Measurements from ENCODE around the gene NALF2. TPM values are rescaled to one million over a fixed set of nuclear protein-coding genes. Genes with fewer than 3 reads are reported as not detected.
A peak's percentile ranks its signal among the peaks of the same experiment; 100 is the strongest.

NALF2 gene
- total RNA-seq, 1 donor from 2014 or later: not detected

GRCh38 chrX:69538321-69538876 lies 34.3 kb downstream of the NALF2 start:
- peaks cover 5% of the 10 kb centered on the region for H3K9me3 Mint-ChIP-seq (ENCODE audit: low read depth)
- H3K27ac Mint-ChIP-seq (ENCODE audit: unreplicated experiment): no peak overlapping the region
- peak overlapping the region; percentile 67 for H3K4me3 Mint-ChIP-seq (ENCODE audit: unreplicated experiment)
- H3K36me3 Mint-ChIP-seq (ENCODE audit: low read depth): no peaks in the 10 kb centered on the region
- TF ChIP-seq, protein P1, sequence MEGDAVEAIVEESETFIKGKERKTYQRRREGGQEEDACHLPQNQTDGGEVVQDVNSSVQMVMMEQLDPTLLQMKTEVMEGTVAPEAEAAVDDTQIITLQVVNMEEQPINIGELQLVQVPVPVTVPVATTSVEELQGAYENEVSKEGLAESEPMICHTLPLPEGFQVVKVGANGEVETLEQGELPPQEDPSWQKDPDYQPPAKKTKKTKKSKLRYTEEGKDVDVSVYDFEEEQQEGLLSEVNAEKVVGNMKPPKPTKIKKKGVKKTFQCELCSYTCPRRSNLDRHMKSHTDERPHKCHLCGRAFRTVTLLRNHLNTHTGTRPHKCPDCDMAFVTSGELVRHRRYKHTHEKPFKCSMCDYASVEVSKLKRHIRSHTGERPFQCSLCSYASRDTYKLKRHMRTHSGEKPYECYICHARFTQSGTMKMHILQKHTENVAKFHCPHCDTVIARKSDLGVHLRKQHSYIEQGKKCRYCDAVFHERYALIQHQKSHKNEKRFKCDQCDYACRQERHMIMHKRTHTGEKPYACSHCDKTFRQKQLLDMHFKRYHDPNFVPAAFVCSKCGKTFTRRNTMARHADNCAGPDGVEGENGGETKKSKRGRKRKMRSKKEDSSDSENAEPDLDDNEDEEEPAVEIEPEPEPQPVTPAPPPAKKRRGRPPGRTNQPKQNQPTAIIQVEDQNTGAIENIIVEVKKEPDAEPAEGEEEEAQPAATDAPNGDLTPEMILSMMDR (IDR thresholded peaks at IDR 0.05): peak; percentile 86
- no peaks in the 10 kb centered on the region for H3K27me3 Mint-ChIP-seq (ENCODE audit: low read depth)
- peaks cover 3% of the 10 kb centered on the region for H3K4me1 Mint-ChIP-seq (ENCODE audit: low read depth)
- no peak for DNase-seq (ENCODE audit: low spot score)

- peaks cover 5% of the 10 kb centered on the region for H3K9me3 Mint-ChIP-seq (ENCODE audit: low read depth)
- no peak overlapping the region for H3K27ac Mint-ChIP-seq (ENCODE audit: unreplicated experiment)
- H3K27me3 Mint-ChIP-seq (ENCODE audit: low read depth): no peaks in the 10 kb centered on the region
- H3K36me3 Mint-ChIP-seq (ENCODE audit: low read depth): no peaks in the 10 kb centered on the region
- peaks cover 3% of the 10 kb centered on the region for H3K4me1 Mint-ChIP-seq (ENCODE audit: low read depth)
- H3K4me3 Mint-ChIP-seq (ENCODE audit: unreplicated experiment): no peak overlapping the region
- TF ChIP-seq, protein P1 (IDR thresholded peaks at IDR 0.05): no peak
- no peak for DNase-seq (ENCODE audit: low spot score)
Measured at GRCh38 chrX:69539437-69539836, 35.3 kb downstream of the NALF2 start.

DNA sequence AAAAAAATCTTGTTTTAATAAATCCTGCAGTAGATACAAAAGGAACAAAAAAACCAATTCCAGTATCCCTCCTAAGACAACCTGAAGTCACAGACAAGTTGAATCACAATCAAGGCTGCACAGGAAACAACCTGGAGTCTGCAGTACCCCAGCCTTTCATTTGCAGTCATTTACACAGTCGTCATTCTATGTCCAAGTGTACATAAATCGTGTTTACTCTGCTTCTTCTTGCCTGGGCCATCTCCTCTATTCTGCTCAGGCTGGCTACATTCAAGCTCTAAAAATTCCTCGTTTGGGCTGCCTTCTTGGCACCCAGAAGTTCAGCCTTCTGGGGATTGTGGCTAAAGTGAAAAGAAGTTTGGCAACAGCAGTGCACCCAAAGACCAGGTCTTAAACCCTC lies 37.8 kb downstream of the NALF2 start:
- TF ChIP-seq, protein P1 (IDR thresholded peaks at IDR 0.05): no peak
- no peak overlapping the region for H3K4me3 Mint-ChIP-seq (ENCODE audit: unreplicated experiment)
- no peaks in the 10 kb centered on the region for H3K36me3 Mint-ChIP-seq (ENCODE audit: low read depth)
- H3K9me3 Mint-ChIP-seq (ENCODE audit: low read depth): peaks cover 16% of the 10 kb centered on the region
- no peaks in the 10 kb centered on the region for H3K27me3 Mint-ChIP-seq (ENCODE audit: low read depth)
- no peak overlapping the region for H3K27ac Mint-ChIP-seq (ENCODE audit: unreplicated experiment)
- peaks cover 3% of the 10 kb centered on the region for H3K4me1 Mint-ChIP-seq (ENCODE audit: low read depth)
- DNase-seq (ENCODE audit: low spot score): no peak

DNA sequence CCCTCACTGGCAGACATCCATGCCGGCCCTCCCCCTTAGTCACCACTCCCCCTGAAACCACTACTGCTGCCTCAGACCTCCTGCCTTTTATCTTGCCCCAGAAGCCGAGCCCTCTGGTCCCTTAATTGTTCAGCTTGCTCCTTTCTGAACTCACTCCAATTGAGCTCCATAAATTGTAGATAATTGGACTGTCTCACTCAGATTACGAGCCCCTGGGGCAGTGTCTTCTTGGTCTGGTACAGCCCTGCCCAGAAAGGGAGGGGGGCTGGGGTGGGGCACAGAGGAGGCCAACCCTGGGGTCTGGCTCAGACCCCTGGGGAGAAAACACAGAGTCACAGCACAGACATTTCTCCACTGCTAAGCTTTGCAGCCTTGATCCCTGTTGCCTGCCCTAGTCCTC lies 39.4 kb downstream of the NALF2 start:
- no peaks in the 10 kb centered on the region for H3K36me3 Mint-ChIP-seq (ENCODE audit: low read depth)
- DNase-seq (ENCODE audit: low spot score): no peak
- TF ChIP-seq, protein P1 (IDR thresholded peaks at IDR 0.05): no peak
- H3K27me3 Mint-ChIP-seq (ENCODE audit: low read depth): no peaks in the 10 kb centered on the region
- H3K27ac Mint-ChIP-seq (ENCODE audit: unreplicated experiment): no peak overlapping the region
- H3K9me3 Mint-ChIP-seq (ENCODE audit: low read depth): peaks cover 19% of the 10 kb centered on the region
- H3K4me1 Mint-ChIP-seq (ENCODE audit: low read depth): peaks cover 3% of the 10 kb centered on the region
- H3K4me3 Mint-ChIP-seq (ENCODE audit: unreplicated experiment): no peak overlapping the region

GRCh38 chrX:69546417-69546816 lies 42.3 kb downstream of the NALF2 start:
- H3K9me3 Mint-ChIP-seq (ENCODE audit: low read depth): peaks cover 20% of the 10 kb centered on the region
- H3K36me3 Mint-ChIP-seq (ENCODE audit: low read depth): no peaks in the 10 kb centered on the region

More at GRCh38 chrX:69546417-69546816, 42.3 kb downstream of the NALF2 start:
- DNase-seq (ENCODE audit: low spot score): no peak
- H3K27me3 Mint-ChIP-seq (ENCODE audit: low read depth): no peaks in the 10 kb centered on the region
- TF ChIP-seq, protein P1 (IDR thresholded peaks at IDR 0.05): no peak
- no peaks in the 10 kb centered on the region for H3K4me1 Mint-ChIP-seq (ENCODE audit: low read depth)
- H3K27ac Mint-ChIP-seq (ENCODE audit: unreplicated experiment): no peak overlapping the region
- no peak overlapping the region for H3K4me3 Mint-ChIP-seq (ENCODE audit: unreplicated experiment)
